GM19397 (cell line): Measurements from ENCODE around the gene LAYN.

Experiments used
- ATAC-seq: cut with Tn5 transposase; IDR thresholded peaks from one replicate; pipeline ENCODE4 v1.9.1; 2021; ENCODE audit warnings: mild to moderate bottlenecking, moderate library complexity; ENCODE audit not compliant: unreplicated experiment

Gene LAYN

DNA sequence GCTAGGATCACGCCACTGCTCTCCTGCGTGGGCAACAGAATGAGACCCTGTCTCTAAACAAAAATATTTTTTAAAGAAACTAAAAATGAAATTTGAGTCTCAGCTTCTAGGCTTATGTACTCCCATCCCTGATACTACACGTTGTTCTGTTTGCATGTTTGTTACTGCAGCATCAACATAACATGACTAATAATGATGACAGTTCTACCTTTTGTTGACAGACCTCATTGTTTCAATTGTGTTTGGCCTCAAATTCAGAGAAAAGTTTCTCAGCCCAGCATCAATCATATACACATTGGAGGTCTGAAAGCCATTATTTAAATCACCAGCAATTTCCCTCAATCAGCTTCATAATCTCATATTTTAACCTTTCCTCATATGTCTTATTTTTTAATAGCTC is 20.8 kb downstream of the LAYN start:
- ATAC-seq, result no peak

DNA sequence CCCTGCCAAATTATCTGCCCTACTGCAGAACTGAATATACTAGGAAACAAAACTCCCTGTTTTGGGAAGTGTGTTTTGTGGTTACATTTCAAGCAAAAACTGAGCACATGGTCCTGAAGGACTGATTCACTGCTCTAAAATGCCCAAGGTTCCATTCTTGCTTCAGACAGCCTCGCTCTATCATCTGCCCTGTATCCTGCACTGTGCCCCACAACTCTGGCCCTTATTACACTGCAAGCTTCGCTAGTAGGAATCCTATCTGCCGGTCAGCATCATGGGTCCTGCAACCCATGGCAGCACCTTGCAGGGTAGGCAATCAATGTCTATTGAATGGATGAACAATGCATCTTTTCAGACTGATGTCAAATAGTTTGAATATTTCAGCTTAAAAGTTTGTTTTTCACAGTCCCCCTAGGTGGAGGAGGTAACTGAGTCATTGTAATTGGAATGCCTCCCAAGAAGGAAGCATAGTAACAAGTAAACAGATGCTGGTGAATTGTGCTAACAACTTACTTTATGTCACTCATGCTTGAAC is 21.3 kb downstream of the LAYN start:
- ATAC-seq, result no peak

- no peak for ATAC-seq
Observed at GRCh38 chr11:111562692-111563389, 22.3 kb downstream of the LAYN start.

DNA sequence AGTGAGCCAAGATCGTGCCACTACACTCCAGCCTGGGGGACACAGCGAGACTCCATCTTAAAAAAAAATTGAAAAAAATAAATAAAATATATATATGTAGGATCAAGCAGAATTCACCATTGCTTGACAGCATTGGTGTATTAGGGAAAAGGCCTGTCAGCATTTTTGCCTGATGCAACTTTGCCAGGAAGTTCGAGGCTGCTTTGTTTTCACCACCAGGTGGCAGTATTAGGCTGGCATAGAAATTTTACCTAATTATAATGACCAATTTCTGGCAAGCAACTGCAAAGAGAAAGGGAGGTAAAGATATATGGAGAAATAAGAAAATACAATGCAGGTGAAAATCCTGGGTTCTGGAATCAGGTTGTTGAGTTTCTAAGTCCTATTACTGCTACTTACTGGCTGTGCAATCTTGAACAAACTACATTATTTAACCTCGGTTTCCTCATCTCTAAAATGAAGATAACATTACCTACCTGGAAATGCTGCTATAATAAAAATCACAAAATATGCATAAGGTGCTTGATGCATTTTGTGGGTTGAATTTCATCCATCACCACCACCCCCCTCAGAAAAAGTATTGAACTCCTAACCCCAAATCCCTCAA is 24.7 kb downstream of the LAYN start:
- no peak for ATAC-seq

- no peak for ATAC-seq
Observed at GRCh38 chr11:111566324-111566723, 25.8 kb downstream of the LAYN start.

DNA sequence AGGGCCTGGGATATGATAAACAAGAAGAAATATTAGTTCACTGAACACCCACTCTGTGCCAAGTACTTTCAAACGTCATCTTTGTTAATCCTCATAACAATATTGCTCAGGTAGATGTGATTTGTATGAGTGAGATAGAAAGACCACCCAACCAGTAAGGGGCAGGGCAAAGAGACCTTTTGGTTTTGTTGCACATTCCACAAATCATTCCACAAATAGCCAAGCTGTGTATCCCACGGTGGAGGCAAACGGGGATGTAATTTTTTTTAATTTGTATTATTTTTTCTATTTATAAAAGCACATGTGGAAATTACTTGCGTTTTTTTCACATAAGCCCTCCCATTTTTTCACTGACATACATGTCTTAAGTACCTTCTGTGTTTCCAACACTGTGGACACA is 29.0 kb downstream of the LAYN start:
- ATAC-seq, result no peak

GRCh38 chr11:111570796-111571195 is 30.3 kb downstream of the LAYN start:
- ATAC-seq, result no peak

DNA sequence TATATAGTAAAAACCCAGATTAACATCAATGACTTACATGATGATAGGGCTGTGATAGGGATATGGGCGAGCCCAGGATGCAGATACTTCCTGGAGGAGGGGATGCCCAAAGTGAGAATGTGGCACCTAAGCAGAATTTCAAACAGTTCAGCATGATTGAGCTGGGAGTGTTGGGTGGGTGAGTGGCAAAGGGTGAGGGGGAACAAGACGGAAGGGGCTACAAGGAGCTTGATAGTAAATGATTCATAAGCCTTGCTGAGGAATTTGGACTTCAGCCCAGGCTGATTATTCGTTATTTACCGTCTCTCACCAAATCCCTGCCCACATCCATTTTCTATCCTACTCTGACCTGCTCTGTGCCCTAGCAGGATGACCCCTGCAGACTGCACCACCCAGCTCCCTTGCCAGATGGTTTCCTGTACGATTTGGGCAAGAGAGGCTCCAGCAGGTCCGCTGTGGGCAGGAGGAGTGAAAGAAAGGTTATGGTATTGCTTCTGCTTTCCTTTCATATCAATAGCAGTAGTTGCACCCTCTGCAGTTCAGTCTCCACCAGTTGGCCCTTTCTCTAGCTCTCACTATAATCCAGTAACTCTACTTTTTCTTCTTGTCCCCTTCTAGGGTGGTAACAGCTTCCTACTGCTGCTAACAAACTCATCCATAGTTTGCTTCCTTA is 31.4 kb downstream of the LAYN start:
- ATAC-seq, result no peak

DNA sequence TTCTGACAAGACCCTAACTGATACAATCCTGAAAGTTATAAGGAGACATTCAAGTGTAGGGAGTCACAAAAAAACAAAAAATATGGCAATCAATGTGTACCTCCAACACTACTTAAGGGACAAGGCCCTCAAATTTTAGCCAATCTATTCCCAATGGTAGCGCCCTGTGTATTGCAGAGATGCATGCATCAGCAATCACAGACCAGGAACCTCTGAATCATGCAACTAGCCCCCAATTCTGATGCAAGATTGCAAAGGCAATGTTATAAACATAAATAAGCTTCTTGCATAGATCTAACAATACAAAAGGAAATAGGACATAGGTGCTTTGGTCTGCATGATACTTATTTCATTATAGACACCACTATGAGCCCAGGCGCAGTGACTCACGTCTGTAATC is 32.1 kb downstream of the LAYN start:
- ATAC-seq, result no peak

GRCh38 chr11:111573821-111574249 is 33.3 kb downstream of the LAYN start:
- no peak for ATAC-seq

DNA sequence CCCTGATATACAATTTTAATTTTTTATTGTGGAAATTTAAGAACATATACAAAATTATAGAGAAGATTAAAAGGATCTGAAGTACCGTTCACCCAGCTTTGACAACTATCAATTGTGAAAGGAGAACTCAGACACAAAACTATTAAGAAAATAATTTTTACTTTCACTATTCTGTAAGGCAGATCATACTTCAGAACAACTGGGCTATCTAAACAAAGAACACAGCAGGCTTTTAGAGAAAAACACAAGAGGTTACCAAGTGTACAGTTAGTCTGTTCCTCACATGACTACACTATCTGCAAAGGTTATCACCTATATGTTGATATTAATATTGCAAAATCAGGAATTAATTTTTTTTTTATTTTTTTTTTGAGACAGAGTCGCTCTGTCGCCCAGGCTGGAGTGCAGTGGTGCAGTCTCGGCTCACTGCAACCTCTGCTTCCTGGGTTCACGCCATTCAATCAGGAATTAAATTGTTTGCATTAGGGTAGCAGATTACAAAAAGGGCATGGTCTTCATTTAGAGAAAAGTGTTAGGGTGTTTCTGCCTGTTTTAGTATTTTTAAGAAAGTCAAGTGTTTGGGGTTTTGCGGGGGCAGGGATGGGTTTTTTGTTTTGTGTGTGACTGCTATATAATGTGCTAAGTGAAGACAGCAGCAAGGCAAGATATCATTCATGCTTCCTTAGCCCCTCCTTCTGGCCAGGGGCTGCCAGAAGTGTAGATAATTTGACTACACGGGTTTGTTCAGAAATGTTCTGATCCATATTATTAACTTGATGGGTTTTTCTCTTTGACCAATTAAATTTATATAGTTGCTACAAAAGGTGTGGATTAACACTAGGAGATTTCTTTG is 34.1 kb downstream of the LAYN start:
- ATAC-seq, result no peak

- ATAC-seq, result no peak
Observed at GRCh38 chr11:111575740-111576139, 35.2 kb downstream of the LAYN start.

GRCh38 chr11:111577821-111578220 is 37.3 kb downstream of the LAYN start:
- ATAC-seq, result no peak

GRCh38 chr11:111581341-111581740 is 40.8 kb downstream of the LAYN start:
- ATAC-seq, result no peak

DNA sequence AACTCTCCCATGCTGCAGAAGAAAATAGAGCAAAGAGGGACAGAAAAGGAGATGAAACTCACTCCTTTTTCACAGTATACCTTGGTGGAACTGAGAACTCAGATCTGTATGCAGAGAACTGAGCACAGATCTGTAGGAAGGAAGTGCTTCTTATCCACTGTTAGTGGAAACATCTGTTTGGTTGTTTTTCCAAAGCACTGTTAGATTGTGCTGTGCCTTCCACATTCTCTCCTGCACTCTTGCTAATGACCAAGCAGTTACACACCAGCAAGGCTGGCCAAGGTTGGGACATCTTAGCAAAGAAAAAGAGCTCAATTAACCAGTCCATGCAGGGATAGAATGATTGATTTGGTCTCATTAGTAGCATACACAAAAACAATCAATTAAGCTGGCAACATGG is 41.6 kb downstream of the LAYN start:
- no peak for ATAC-seq

- ATAC-seq, result no peak
Observed at GRCh38 chr11:111582881-111583280, 42.4 kb downstream of the LAYN start.

DNA sequence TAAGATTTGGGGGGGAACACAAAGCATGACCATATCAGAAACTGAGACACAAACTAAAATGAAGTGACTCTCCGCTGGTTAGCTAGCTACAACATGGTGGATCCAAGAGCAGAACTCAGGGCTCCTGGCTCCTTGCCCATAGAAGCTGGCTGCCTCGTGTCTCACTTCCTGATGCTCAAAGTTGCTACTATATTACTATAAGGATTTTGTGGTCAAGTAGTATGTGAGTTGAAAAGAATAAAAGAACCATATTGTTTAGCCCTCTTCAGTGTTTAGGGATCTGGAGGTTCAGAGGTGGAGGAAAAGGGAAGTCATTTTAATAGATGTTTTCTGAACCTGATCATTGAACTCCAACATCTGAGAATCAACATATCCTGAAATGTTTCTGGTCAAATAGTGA is 44.9 kb downstream of the LAYN start:
- ATAC-seq, result no peak

DNA sequence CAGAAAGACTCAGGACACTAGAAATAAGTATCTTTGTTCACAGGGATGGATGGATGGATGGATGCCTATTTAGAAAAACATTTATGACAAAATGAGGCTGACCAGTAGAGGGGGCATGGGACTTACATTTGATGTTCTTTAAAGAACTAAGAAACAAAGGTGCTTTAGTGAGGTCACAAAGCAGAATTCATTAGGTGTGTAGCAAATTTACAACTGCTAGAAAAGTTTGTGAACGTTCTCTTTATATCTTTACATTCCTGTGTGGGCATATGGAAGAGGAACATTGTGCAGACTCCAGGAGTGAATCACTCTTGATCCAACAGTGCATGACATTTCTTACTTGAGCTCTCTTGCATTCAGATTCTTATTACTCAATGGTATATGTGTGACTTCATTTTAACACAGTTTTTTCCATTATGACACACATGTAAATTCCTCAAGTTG is 45.9 kb downstream of the LAYN start:
- no peak for ATAC-seq

DNA sequence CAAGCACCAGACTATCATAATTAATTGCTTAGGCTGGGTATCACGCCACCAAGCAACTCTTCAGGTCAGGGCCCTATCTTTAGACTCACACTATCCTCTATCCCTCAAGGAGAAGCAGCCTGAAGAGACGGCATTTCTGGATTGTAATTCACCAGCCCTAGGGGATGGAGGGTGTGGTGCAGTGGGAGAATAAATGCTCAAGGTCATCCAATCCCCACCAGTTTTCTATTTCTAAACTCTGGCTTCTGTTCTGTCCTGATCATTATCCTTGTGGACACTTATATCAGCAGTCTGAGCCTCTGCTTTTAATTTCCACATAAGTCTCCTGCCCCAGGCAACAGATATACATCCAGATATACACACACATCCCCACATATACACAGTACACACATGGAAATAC is 48.6 kb downstream of the LAYN start:
- ATAC-seq, result no peak

DNA sequence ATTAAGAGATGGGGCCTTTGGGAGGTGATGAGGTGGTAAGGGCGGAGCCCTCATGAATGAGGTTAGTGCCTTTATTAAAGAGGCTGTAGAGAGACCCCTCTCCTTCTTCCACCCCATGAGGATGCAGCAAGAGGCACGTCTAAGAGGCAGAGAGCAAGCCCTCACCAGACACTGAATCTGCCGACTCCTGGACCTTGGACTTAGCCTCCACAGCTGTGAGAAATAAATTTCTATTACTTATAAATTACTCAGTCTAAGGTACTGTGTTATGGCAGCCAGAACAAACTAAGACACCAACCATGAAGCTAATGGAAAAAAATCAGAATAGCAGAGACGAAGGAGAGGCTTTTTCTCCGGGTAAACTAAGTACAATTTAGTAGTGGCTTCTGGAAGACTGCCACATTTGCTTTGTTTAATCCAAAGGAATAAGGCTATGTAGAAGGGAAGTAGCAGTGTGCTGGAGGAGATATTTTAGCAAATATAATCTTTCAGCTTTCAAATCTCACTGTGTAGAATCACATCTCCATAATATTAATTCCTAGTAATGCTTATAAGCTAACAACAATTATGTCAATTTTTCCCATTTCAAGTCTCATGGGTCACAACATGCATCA is 49.5 kb downstream of the LAYN start:
- no peak for ATAC-seq
